NT2/D1 (cell line): ENCODE results near the gene BRINP2.

Source experiments
- SUZ12 ChIP-seq: IDR thresholded peaks from 2 replicates; pipeline ENCODE4 v1.6.1; 2011; ENCODE audit not compliant: insufficient read length, insufficient read depth; ENCODE audit errors: extremely low read depth
- ZNF274 ChIP-seq: IDR thresholded peaks from 2 replicates; pipeline ENCODE4 v1.6.1; 2011; ENCODE audit warnings: mild to moderate bottlenecking, low read depth, low read length

DNA sequence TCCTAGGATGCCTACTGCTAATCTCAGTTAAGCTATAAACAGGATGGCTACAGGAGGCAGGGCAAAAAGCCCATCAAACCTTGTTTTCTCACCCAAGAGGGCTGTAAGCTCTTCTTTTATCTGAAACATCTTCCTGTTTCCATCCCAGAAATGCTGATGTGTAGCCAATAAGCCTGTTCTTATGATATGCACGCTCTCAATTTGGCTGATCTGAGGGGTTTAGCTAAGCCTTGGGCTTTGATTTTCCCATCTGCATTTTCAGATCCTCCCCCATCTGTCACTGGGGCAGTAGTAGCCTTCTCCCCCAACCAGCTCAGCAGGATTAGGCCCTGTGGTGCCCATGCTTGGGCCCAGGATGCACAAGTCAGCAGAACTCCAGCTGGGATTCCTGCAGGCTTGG, 105.0 kb downstream of the BRINP2 start:
- TF ChIP-seq ZNF274 = no peak
- no peak for TF ChIP-seq SUZ12
